KMS-11 (cell line): ENCODE data around the gene IGF1.

Experiments
- H2AFZ ChIP-seq: fragments of 200-600 bp; sonication (generic); 2 replicates; pipeline ENCODE4 v1.6.1; 2016; ENCODE audit warnings: antibody characterized with exemption, mixed run types, low read depth
- H3K27ac ChIP-seq: fragments of 200-600 bp; sonication (generic); 2 replicates; pipeline ENCODE4 v1.6.1; 2016; ENCODE audit warnings: mild to moderate bottlenecking, mixed run types
- H3K27me3 ChIP-seq: fragments of 200-600 bp; sonication (generic); 2 replicates; pipeline ENCODE4 v1.6.1; 2017; ENCODE audit warnings: mild to moderate bottlenecking, low read depth, mixed run types, moderate library complexity; ENCODE audit not compliant: insufficient read depth
- H3K36me3 ChIP-seq: fragments of 200-600 bp; sonication (generic); 2 replicates; pipeline ENCODE4 v1.6.1; 2017; ENCODE audit warnings: mild to moderate bottlenecking, mixed run types; ENCODE audit not compliant: insufficient read depth
- H3K4me1 ChIP-seq: fragments of 200-600 bp; sonication (generic); 2 replicates; pipeline ENCODE4 v1.6.1; 2016; ENCODE audit warnings: mild to moderate bottlenecking, low read depth, mixed run types; ENCODE audit not compliant: poor library complexity, severe bottlenecking
- H3K4me2 ChIP-seq: fragments of 200-600 bp; sonication (generic); 2 replicates; pipeline ENCODE4 v1.7.0; 2016; ENCODE audit warnings: mild to moderate bottlenecking, mixed run types
- H3K4me3 ChIP-seq: fragments of 200-600 bp; sonication (generic); IDR thresholded peaks from 2 replicates; pipeline ENCODE4 v1.6.1; 2017; ENCODE audit warnings: low read depth, low read length, mixed read lengths; ENCODE audit not compliant: insufficient read depth
- H3K79me2 ChIP-seq: fragments of 200-600 bp; sonication (generic); 2 replicates; pipeline ENCODE4 v1.6.1; 2016; ENCODE audit warnings: low read depth, mixed run types; ENCODE audit not compliant: insufficient read depth
- H3K9ac ChIP-seq: fragments of 200-600 bp; sonication (generic); 2 replicates; pipeline ENCODE4 v1.6.1; 2016; ENCODE audit warnings: mild to moderate bottlenecking, mixed run types
- H4K20me1 ChIP-seq: fragments of 200-600 bp; sonication (generic); 2 replicates; pipeline ENCODE4 v1.6.1; 2016; ENCODE audit warnings: mild to moderate bottlenecking, mixed run types; ENCODE audit not compliant: insufficient read depth
- CTCF ChIP-seq: fragments of 200-600 bp; sonication (generic); conservative IDR thresholded peaks from 2 replicates; pipeline ENCODE4 v1.6.1; 2017; ENCODE audit warnings: low read depth, mild to moderate bottlenecking, antibody characterized with exemption, low read length, moderate library complexity, mixed read lengths

Gene IGF1

DNA sequence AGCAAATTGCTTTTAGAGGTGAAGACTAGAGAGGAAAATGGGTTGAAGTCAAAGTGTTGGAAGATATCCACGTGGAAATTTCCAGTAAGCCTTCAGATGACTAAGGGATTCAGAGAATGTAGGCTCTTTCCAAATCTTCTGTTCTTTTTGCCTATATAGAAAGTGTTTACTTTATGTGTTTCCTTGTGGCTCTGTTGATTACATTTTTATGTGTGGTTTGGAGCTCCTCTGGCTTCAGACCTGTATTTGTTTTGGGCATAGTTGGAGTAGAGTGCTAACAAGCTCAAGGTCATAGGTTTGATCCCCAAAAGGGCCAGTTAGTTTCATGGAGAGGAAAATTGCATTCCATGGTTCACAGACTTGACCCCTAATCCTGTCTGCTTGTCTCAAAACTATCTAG, 91.9 kb downstream of the IGF1 start:
- no peak overlapping the region for H2AFZ ChIP-seq
- H3K4me3 ChIP-seq = no peak overlapping the region
- H3K4me2 ChIP-seq = no peak overlapping the region
- no peak overlapping the region for H3K27ac ChIP-seq
- no peak for TF ChIP-seq CTCF
- H4K20me1 ChIP-seq = no peaks in the 10 kb centered on the region
- H3K9ac ChIP-seq = no peak overlapping the region
- no peaks in the 10 kb centered on the region for H3K79me2 ChIP-seq
- H3K27me3 ChIP-seq = no peaks in the 10 kb centered on the region
- no peaks in the 10 kb centered on the region for H3K36me3 ChIP-seq
- no peaks in the 10 kb centered on the region for H3K4me1 ChIP-seq

DNA sequence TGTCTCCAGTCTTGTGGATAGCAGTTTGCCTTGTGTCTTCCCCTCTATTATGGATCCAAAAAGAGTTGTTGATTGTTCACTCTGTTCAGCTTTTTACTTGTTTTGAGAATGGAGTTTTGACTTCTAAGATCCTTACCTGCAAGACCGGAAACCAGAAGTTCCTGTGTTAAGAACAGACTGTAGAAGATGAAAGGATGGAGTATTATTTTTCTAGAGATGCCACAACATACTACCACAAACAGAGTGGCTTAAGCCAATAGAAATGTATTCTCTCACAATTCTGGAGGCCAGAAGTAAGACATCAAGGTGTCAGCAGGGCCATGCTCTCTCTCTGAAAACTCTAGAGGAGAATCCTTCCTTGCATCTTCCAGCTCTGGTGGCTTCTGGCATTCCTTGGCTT, 95.0 kb downstream of the IGF1 start:
- no peak overlapping the region for H3K4me2 ChIP-seq
- no peak for TF ChIP-seq CTCF
- no peaks in the 10 kb centered on the region for H4K20me1 ChIP-seq
- no peaks in the 10 kb centered on the region for H3K36me3 ChIP-seq
- no peak overlapping the region for H3K4me3 ChIP-seq
- no peaks in the 10 kb centered on the region for H3K27me3 ChIP-seq
- no peak overlapping the region for H3K9ac ChIP-seq
- H3K79me2 ChIP-seq = no peaks in the 10 kb centered on the region
- H2AFZ ChIP-seq = no peak overlapping the region
- H3K27ac ChIP-seq = no peak overlapping the region
- no peaks in the 10 kb centered on the region for H3K4me1 ChIP-seq

DNA sequence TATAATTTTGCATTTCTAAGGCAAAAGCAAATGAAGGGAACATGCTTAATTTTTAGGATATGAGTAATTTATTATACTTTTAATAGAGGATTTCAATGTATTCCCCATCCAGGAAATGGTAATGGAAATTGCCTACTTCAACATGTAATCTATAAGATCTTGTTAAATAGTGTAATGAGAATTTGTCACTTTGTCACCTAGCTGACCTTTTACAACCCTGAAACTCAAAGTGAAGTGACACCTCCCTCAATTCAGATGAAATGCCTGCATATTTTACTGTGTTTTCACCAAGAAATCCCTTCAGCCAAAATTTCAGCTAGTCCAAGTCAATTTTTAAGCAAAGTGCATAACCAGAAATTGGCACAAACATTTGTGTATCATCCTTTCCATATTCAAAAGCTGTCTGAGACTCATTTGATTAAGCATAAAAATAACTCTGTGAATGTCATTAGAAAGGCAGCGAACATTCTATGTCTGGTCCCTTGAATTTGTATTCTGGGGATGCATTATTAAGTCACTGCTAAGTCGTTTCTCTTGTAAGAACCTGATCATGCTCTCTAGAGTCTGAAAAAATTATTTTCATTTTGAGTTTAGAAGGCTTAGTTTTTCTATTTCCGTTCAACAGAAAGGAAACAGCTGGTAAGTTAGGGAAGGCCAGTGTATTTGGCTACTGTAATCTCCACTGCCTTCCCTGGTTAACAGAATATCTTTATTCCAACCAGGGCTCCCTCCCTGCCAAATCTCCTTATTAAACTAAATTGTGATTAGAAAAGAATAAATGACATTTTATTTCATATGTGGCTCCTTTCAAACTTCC, 100.8 kb downstream of the IGF1 start:
- Histone ChIP-seq H2AFZ (no peak overlapping the region), H3K4me3 (no peak overlapping the region), H3K9ac (no peak overlapping the region), H3K27ac (no peak overlapping the region), H3K27me3 (no peaks in the 10 kb centered on the region), H3K36me3 (no peaks in the 10 kb centered on the region), H3K4me1 (no peaks in the 10 kb centered on the region), H3K79me2 (no peaks in the 10 kb centered on the region), H4K20me1 (no peaks in the 10 kb centered on the region), H3K4me2 (no peak overlapping the region)
- TF ChIP-seq CTCF = no peak

DNA sequence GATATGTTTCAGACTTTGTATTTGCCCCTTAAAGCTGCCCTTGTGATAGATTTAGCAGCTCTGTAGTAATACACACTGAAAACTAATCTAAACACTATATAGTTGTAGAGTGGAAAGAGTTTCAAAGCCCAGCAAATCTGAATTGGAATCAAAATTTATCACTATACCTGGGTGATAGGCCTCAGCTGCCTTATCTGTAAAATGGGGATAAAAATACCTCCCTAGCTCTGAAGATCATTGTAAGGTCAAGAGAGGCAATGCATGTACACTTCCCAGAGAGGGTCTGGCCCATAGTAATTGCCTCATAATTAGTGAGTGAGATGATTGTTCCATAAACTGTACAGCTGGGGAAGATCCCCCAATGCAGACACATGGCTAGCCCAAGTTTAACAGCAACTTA, 103.6 kb downstream of the IGF1 start:
- no peak overlapping the region for H2AFZ ChIP-seq
- H3K9ac ChIP-seq = no peak overlapping the region
- H3K79me2 ChIP-seq = no peaks in the 10 kb centered on the region
- no peaks in the 10 kb centered on the region for H4K20me1 ChIP-seq
- no peak overlapping the region for H3K4me2 ChIP-seq
- no peaks in the 10 kb centered on the region for H3K36me3 ChIP-seq
- no peak overlapping the region for H3K27ac ChIP-seq
- TF ChIP-seq CTCF = no peak
- H3K27me3 ChIP-seq = no peaks in the 10 kb centered on the region
- no peaks in the 10 kb centered on the region for H3K4me1 ChIP-seq
- H3K4me3 ChIP-seq = no peak overlapping the region
